ENCODE results near the gene RPL28.

The RPL28 gene

DNA sequence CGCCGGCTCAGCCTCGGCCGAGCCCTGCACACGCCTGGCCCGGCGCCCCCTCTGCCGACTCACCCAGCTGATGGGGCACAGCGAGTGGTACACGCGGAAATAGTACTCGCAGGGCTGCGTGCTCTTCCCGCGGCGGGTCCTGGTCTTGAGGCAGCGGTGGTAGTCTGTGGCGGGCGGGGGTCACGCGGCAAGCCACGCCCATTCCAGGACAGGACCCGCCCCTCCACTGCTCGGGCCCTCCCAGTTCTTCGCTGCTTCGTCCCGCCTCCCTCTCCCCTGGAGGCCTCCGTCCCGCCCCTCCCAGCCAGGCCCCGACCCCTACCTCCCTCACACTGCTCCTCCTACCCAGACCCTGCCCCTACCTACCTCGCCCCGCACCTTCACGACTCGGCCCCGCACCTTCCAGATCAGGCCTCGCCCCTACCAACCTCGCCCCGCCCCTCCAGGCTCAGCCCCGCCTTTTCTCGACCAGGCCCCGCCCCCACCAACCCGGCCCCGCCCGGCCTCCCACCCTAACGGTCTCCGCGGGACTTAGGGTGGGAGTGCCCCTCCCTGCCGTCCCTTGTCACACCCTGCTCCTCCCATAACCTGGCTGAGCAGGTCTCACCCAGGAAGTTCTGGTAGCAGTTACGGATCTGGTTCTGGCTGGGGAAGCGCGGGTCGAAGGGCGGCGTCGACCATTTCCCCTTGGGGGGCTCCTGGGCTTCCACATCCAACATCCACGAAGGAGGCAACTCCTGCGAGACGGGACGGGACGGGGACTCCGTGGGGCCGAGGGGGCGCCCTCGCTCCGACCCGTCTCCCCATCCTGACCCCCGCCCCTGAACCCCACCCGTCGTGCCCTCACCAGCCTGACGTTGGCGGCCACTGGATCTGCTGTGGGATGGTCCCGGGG is 31.7 kb upstream of the RPL28 start:
- no peak for DNase-seq (ENCODE audit: low spot score)

DNA sequence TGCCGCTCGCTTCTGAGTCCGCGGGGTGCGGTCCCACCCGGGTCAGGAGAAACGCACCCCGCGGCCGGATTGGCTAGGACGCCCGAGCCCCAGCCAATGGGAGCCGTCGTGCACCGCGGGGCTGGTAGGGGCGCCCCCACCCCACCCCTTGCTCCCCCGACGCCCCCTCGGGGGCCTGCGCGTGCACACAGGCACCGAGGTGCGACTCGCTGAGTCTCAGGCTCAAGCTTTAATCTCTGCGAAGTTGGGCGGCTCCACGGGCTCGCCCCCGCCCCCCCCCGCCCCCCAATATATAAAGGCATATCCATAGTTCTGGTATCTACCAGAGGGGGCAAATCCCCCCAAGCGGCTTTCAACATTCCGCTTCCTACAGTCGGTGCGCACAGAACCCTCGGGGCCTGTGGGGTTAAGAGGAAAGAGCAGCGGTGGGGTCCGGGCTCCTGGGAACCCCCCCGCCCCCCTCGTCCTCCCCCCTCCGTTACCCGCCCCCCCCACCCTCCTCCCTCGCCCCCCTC is 31.0 kb upstream of the RPL28 start, which contains the start of gene COX6B2:
Gene COX6B2, minus strand, starts transcription at position 22 of the 515 bp plus-strand sequence. CDS start 198 bp downstream, outside the sequence.
- DNase-seq (ENCODE audit: low spot score), result no peak

DNA sequence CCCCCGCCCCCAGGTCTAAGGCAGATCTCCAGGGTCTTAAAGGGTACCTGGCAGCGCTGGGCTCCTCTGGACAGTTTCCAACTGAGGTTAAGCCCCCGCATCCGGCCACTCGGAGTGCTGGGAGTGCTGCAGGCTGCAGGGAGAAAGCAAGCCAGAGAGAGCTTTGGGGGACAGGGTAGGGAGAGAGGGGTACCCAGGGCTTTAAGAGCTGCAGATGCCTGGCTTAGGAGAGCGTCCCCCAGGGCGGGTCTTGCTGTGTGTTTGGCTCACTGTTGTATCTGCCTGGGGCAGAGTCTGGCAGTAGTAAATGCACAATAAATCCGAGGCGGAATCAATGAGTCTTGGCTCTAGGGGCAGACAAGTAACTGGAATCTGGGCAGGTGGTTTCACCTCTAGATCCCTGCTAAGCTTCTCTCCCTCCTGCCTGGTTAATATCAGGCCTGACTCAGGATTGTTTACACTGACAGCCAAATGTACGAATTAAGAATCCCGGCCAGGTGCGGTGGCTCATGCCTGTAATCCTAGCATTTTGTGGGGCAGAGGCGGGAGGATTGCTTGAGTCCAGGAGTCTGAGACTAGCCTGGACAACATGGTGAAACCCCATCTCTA is 30.4 kb upstream of the RPL28 start:
- no peak for DNase-seq (ENCODE audit: low spot score)

DNA sequence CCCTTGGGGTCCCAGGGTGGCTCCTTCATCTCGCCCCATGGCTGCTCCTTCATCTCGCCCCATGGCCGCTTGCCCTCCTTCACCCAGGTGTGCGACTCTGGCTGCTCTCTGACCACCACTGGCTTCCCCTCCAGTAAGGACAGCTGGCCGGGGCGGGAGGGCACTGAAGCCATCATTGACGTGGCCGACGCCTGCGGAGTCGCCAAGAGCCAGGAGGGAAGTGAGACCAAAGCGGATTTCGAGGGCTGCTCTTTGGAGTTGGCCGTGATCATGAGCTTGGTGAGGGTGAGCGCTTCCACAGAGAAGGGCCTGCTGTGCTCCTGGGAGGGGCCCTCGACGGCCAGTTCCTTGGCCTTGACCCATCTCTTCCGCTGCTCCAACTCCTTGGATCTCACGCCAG is 27.2 kb upstream of the RPL28 start:
- no peak for DNase-seq (ENCODE audit: low spot score)

DNA sequence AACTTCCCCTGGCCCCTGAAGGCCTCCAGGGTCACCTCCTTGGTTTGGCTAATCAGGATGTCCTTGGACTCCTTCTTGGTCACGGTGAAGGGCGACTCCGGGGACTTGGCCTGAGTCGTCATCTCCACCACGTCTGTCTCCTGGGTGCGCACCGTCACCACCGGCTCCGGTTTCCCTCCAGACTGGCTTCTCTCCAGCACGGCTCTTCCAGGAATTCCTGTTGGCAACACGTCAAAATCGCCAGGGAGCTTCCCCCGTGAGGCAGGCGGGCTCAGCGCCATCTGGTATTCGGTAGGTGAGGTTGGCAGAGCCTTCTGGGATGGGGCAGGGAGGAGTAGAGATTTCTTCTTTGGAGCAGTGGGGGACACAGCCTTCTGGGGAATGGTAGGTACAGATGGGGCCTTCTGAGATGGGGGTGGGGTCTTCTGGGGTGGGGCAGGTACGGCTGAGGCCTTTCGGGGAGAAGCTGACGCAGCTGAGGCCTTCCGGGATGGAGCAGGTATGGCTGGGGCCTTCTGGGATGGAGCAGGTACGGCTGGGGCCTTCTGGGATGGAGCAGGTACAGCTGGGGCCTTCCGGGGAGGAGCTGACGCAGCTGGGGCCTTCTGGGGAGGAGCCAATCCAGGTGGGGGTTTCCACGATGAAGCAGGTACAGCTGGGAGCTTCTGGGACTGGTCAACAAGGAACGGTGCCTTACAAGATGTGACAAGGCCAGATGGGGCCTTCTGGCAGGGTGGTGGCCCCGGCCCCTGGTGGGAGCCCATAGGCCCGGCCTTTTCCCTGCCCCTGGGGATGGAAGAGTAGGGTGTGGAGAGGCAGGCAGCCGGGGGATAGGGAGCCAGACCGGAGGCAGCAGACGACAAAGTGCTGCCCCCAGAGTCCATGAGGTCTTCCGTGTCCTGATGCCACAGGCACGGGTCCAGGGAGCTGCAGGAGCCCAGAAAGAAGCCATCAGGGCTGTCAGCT is 26.5 kb upstream of the RPL28 start:
- no peak for DNase-seq (ENCODE audit: low spot score)

DNA sequence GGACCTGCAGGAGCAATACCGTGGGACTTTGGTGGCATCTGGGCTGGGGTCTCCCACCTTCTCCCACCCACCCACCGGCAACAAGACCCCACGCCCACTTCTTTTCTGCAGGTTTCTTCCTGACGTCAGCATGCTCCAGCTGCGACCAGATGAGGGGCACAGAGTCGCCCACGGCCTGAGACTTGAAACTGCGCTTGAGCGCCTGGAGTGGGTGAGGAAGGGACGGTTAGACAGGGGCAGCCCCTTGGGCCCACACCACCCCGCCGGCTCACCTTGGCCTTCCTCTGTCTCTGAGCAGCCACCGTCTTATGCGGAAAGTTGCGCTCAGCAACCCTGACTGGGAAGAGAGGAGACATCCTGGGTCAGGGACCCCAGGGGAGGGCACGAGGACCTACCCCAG is 24.8 kb upstream of the RPL28 start:
- DNase-seq (ENCODE audit: low spot score), result no peak

DNA sequence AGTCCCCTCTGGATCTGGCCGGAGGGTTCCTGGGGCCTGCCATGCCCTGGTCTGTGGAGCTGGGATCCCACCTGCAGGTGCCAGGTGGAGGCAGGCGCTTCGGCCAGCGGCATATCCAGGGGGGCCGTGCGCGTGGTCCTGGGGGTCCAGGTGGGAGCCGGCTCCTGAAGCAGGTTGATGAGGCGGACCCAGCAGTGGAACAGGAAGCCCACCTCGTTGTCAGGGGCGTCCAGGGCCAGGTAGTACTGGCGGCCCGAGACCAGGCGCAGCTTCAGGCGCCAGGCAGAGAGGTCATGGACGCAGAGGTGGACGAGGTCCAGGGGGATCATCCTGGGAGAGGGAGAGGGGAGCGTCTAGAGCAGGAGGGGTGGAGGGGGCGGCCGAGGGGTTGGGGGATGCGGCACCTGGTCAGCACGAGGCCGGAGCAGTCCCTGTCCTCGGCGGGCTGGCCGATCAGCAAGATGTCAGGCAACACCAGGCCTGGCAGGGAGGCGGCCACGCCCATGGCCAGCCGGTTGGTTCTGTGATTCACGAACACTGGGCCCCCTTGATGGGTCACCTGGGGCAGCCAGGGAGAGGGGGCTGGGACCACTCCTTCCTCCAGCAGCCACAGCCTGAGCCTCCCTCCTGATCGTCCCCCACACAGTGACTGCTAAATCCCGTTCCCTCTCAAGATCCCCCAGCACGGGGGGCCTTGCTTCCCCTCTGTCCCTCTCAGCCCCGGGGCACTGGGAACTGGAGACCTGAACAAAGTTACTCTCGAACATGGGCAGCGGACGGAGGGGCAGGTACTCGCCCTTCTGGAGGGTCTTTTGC is 23.4 kb upstream of the RPL28 start:
- DNase-seq (ENCODE audit: low spot score), result no peak

DNA sequence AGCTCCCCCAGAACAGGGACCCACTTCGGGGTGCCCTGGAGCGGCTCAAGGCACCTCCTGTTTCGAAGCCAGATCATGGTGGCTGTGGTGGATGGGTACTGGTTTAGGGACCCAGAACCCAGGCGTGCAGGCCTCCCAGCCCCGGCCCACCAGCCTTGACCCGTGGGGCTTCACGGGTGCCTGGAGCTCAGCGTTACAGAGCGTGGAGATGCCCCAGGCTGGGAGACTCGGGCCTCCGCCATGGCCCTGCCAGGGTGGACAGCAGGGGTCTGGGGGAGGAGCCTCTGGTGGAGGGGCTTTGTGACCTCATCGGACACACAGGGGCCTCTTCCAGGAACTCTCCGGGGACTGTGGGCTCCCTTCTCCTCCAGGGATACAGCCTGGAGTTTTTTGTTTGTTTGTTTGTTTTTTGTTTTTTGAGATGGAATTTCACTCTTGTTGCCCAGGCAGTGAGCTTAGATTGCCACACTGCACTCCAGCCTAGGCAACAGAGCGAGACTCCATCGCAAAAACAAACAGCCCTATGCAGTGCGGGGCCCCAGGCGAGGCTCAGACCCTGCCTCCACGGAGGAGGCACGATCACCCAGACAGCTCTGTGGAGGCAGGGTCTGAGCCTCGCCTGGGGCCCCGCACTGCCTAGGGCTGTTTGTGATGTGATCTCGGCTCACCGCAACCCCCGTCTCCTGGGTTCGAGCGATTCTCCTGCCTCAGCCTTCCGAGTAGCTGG is 22.6 kb upstream of the RPL28 start, which contains the start of gene GARIN5B:
Gene GARIN5B, minus strand, starts transcription at position 271 of the 727 bp plus-strand sequence. Its CDS starts 194 bp downstream, at position 77.
- DNase-seq (ENCODE audit: low spot score), result no peak

DNA sequence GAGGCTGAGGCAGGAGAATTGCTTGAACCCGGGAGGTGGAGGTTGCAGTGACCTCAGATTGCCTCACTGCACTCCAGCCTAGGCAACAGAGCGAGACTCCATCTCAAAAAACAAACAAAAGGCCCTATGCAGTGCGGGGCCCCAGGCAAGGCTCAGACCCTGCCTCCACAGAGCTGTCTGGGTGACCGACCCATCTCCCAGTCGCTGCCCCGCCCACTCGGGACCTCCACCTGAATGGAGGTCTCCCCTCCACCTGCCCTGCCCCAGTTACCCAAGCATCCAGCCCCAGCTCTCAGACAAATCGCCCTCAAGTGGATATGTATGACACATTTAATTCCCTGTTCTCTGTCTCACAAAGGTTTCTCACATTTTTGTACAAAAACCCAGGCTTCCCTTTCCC is 20.5 kb upstream of the RPL28 start:
- DNase-seq (ENCODE audit: low spot score), result no peak

DNA sequence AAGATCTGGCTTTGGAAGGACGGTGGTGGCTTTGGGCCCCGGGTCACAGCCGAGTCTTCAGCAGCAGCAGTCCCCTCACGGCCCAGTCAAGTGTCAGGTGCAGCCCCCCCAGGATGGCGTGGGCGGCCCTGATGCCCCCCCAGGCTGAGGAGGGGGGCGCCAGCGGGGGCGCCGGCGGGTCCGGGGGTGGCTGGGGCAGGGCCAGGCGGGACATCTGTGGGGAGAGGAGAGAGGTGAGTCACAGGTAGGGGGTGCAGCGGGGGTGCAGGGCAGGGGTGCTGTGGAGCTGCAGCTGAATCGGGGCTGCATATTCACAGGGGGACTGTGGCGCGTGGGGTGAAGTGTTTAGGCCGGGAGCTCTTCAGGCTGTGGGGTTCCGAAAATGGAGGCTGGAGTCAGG is 19.8 kb upstream of the RPL28 start:
- DNase-seq (ENCODE audit: low spot score), result no peak

DNA sequence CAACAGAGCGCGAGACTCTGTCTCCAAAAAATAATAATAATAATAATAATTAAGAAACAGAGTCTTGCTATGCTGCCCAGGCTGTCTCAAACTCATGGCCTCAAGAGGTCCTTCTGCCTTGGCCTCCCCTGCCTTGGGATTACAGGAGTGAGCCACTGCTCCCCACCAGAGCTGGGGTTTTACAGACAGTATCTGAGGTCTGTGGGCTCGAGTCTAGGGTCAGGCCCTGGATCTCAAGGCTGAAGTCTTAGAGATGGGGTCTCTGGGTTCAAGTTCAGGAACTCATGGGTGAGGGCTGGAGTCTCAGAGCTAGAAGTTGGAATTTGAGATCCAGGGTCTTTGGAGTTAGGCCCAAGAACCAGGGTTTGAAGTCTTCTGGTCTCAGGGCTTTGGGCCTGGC is 18.9 kb upstream of the RPL28 start:
- no peak for DNase-seq (ENCODE audit: low spot score)

DNA sequence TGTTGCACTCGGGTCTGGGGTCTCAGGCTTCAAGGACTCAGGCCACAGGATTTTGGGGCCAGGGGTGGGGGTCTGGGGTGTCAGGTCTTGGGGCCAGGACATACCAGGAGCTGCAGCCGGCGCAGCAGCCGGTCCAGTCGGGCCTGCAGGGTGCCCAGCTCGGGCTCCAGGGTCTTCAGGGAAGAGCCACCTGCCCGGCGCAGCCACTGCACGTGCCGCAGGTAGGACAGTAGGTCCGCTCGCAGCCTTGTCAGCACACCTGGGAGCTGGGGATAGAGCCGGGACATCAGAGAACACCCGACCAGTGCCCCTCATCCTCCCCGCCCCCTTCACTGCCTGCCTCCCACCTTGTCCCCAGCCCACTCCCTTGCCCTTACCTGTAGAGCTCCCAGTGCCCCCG is 17.6 kb upstream of the RPL28 start:
- no peak for DNase-seq (ENCODE audit: low spot score)

DNA sequence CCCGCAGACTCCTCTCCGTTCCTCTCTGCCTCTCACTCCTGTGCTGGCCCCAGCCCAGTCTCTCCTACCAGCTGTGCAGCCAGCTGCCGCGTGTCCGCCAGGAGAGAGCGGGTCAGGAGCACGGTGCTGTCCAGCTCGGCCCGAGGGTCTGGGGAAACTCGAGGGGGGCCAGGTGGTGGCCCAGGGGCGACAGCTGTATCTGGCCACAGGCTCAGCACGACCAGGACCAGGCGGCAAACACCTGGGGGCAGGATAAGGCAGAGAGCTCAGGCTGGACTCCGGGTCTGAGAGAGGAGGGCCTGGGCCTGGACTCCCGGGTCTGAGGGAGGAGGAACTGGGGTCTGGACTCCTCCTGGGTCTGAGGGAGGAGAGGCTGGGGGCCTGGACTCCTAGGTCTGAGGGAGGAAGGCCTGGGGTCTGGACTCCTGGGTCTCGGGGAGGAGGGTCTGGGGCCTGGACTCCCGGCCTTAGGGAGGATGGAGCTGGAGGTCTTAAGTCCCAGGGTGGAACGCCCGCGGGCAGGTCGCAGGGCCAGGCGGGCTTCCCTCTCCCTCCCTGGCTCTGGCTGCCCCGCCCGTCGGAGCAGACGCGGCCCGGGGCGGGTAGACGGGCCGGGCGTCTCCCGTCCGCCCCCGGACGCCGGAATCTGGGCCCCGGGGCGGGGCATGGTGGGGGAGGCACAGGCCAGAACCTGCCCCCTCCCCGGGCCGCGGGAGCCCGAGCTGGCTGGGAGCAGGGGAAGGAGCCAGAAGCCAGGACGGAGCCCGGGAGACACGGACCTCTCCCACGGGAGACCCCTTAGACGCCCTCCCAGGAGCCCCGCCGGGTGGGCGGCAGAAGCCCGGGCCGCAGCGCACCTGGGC is 16.8 kb upstream of the RPL28 start:
- DNase-seq (ENCODE audit: low spot score), result peak; percentile 28

DNA sequence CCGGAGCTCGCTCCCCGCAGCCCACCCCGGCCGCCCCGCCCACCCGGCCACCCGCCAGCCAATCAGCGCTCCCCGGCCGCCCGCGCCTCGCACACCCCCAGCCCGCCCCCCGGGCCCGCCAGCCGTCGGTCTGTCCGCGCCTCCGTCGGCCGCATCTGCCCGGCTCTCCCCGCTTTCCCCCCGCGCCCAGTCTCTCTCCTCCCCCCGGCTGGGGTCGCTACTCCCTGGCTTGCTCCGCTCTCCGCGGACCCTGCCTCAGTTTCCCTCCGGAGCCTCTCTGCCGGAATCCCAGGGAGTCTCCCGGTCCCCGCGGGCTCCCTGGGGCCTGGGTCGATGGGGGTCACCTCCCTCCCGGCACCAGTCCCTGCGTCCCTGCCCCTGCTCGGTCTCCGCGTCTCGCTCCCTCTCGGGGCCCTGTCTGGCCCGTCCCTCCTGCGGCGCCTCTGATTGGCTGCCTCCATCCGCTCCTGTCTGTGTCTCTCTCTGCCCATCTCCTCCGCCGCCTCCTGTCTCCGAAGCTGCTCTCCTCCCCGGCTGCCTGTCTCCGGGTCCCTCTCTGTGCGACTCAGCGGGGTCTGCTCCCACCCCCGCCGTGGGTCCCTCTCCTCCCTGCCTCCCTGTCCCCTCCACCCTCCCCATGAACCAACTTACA is 16.0 kb upstream of the RPL28 start:
- peak; percentile 41 for DNase-seq (ENCODE audit: low spot score)

DNA sequence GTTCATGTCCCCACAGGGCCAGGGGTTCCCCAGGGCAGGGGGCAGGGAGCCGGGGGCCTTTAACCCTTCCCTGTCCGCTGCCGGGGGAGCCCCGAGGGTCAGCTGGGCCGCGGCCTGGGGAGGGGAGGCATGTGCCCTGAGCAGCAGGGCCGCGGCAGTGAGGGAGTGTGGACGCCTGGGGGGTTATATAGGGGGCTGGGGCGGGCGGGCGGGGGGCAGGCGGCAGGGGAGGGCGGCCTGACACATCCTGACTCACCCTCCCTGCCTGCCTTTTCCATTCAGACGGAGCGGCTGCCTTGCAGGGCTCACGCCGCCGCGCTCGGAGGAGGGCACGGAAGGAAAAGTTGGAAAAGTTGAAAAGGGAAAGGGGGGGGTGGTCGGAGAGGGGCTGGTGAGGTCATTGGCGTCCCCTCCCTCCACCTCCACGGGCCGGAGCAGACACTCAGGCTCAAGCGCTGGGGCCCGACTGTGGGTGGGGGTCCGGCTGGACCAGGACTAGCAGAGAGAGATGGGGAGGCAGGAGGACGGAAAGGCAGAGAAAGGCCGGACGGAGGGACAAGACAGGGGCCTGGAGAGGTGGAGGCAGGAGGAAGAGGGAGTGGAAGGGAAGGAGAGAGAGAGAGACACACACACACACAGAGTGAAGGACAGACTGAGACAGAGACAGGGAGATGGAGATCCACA is 15.3 kb upstream of the RPL28 start, which contains the start of gene IL11:
Gene IL11, minus strand, starts transcription at position 159 of the 684 bp plus-strand sequence. Its CDS starts 153 bp downstream, at position 6.
- peak; percentile 71 for DNase-seq (ENCODE audit: low spot score)

DNA sequence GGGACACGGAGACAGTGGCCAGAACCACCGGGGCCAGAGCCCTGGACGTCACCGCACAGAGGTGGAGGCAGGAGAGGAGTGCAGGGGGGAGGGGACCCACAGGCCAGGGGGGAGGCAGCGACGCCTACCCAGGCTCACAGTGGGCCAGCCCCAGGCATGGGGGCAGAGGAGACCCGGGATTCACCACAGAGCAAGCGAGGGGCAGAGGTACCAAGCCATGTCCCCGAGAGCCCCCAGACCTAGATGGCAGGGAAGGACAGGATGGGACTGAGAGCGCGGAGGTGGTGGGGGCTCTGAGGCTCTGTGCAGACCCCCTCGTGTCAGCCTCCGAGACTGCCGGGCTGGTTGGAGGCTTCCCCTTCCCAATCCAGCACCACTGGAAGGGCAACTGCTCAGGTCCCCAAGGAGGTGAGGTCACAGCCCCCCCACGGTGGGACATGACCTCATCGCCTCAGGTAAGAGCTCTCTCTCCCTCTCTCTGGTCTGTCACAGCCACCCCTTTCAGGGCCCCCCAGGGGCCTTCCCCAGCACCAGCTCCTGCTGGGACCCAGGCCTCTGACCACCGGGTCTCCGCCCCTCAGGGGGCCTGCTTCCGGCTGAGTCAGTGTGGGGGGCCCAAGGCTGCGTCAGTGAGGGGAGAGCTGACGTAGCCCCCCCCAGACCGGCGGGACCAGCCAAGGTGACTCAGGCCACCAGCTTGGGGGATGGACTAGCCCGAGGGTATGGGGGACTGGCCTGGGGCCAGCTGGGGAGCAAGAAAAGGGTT is 13.2 kb upstream of the RPL28 start:
- peak; percentile 10 for DNase-seq (ENCODE audit: low spot score)

DNA sequence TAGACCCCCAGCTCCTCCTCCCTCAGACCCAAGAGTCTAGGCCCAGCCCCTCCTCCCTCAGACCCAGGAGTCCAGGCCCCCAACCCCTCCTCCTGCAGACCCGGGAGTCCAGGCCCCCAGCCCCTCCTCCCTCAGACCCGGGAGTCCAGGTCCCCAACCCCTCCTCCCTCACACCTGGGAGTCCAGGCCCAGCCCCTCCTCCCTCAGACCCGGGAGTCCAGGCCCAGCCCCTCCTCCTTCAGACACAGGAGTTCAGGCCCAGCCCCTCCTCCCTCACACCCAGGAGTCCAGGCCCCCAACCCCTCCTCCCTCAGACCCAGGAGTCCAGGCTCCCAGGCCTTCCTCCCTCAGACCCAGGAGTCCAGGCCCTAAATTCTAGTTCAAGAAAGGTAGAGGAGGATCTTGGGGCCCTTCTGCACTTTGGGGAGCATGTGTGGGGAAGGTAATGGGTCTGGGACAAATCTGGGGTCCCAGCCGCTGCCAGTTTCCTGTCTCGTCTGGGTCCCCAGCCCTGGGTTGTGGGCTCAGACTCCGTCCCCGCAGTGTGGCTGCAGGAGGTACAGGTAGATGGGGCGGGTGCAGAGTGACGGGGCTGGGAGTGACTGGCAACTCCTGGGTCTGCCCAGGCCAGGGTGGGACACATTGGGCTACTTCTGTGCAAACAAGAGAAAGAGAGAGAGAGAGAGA is 12.3 kb upstream of the RPL28 start:
- DNase-seq (ENCODE audit: low spot score), result no peak
